HepG2 (cell line): ENCODE results near the gene AMER3. TPM values are rescaled to one million over a fixed set of nuclear protein-coding genes. Genes with fewer than 3 reads are reported as not detected.

Experiments used
- ATAC-seq: fragments of 200-7000 bp; cut with Tn5 transposase; 3 replicates; pipeline ENCODE4 v1.9.1; 2020; ENCODE audit warnings: mild to moderate bottlenecking, moderate library complexity
- BruUV-seq: library from RNA; stranded (reverse); fragments of 400-500 nt; replicated peaks from 2 replicates; lab custom pipeline; 2021; lab: Mats Ljungman, UMichigan
- CTCF ChIA-PET: fragments of 300-600 bp; formaldehyde crosslinking; extraction: SDS; loops from one replicate; lab custom pipeline; 2021; ENCODE audit warnings: low total read pairs, inconsistent platforms, low intra/inter-chr PET ratio; lab: Yijun Ruan, JAX
- POLR2A ChIA-PET: fragments of 350-600 bp; sonication (Branson Sonifier 250); formaldehyde crosslinking; loops from one replicate; lab custom pipeline; 2020; ENCODE audit warnings: antibody characterized with exemption, inconsistent platforms; lab: Yijun Ruan, JAX
- DNase-seq: peaks from one replicate; pipeline ENCODE4 v3.0.0-alpha.2; 2015; ENCODE audit warnings: low spot score
- FAIRE-seq: peaks from 3 replicates; lab custom pipeline; 2011; peaks lifted over from hg19 to GRCh38; lab: Jason Lieb, UNC
- H2AFZ ChIP-seq: one replicate; pipeline ENCODE4 v1.6.1; 2011; ENCODE audit warnings: low read length, inconsistent platforms
- H3K27ac ChIP-seq: fragments of 300-600 bp; 3 replicates; pipeline ENCODE4 v1.8.0; 2011; ENCODE audit warnings: mixed run types, mild to moderate bottlenecking, mixed read lengths, low read length, inconsistent platforms; ENCODE audit not compliant: insufficient read depth; ENCODE audit errors: extremely low read length
- H3K27me3 ChIP-seq, 2 experiments: fragments of 200-600 bp in 1 of 2; 2 replicates in 1 of 2; 3 replicates in 1 of 2; pipeline versions ENCODE4 v1.6.0 to v1.8.0; 2011; ENCODE audit warnings: low read length in 2 of 2, mild to moderate bottlenecking in 2 of 2, moderate library complexity in 2 of 2, inconsistent platforms in 1 of 2; ENCODE audit not compliant: insufficient read depth in 2 of 2, control insufficient read depth in 1 of 2
- H3K36me3 ChIP-seq, 2 experiments: fragments of 200-600 bp in 1 of 2; replicated peaks in 1 of 2; 2 replicates in 1 of 2; 3 replicates in 1 of 2; pipeline versions ENCODE4 v1.5.1 to v1.8.0; 2011; ENCODE audit warnings: low read length in 2 of 2, inconsistent platforms in 1 of 2; ENCODE audit not compliant: insufficient read depth in 2 of 2, control insufficient read depth in 1 of 2
- H3K4me1 ChIP-seq: 2 replicates; pipeline ENCODE4 v1.5.1; 2012; ENCODE audit warnings: low read length, inconsistent platforms; ENCODE audit not compliant: insufficient read depth
- H3K4me2 ChIP-seq: 2 replicates; pipeline ENCODE4 v1.6.0; 2011; ENCODE audit warnings: low read depth, low read length, inconsistent platforms
- H3K4me3 ChIP-seq, 3 experiments: fragments of 200-600 bp in 1 of 3; sonication (generic), shearing (Covaris generic) in 1 of 3; replicated peaks in 1 of 3; 2 replicates each; pipeline ENCODE4 v1.5.1; 2011 to 2016; ENCODE audit warnings: low read length in 3 of 3, inconsistent platforms in 2 of 3, low read depth in 2 of 3, mild to moderate bottlenecking in 2 of 3, control low read depth in 1 of 3, mixed read lengths in 1 of 3; ENCODE audit not compliant: insufficient read depth in 1 of 3
- H3K79me2 ChIP-seq: one replicate; pipeline ENCODE4 v1.6.1; 2011; ENCODE audit warnings: low read length, inconsistent platforms; ENCODE audit not compliant: insufficient read depth
- H3K9ac ChIP-seq: 2 replicates; pipeline ENCODE4 v1.6.0; 2011; ENCODE audit warnings: mild to moderate bottlenecking, low read depth, low read length, inconsistent platforms; ENCODE audit not compliant: insufficient read depth
- H3K9me3 ChIP-seq: 2 replicates; pipeline ENCODE4 v1.5.1; 2012; ENCODE audit warnings: mild to moderate bottlenecking, low read length
- H4K20me1 ChIP-seq: 2 replicates; pipeline ENCODE4 v1.6.0; 2011; ENCODE audit warnings: inconsistent platforms, mild to moderate bottlenecking, low read length, moderate library complexity; ENCODE audit not compliant: insufficient read depth
- IRX3 ChIP-seq: sonication (generic); formaldehyde crosslinking; IDR thresholded peaks from 2 replicates; pipeline ENCODE4 v1.8.1; 2023; ENCODE audit warnings: mild to moderate bottlenecking, low read depth, missing genetic modification reagents, borderline replicate concordance
- MEF2D ChIP-seq: sonication (generic); formaldehyde crosslinking; IDR thresholded peaks from 2 replicates; pipeline ENCODE4 v1.5.1; 2020; ENCODE audit warnings: mild to moderate bottlenecking, missing genetic modification reagents
- NFKBIZ ChIP-seq: IDR thresholded peaks from 2 replicates; pipeline ENCODE4 v1.6.1; 2018; ENCODE audit warnings: missing genetic modification reagents, missing compliant biosample characterization
- NONO ChIP-seq, 2 experiments: fragments of 450-650 bp in 1 of 2; sonication (generic) in 1 of 2; formaldehyde crosslinking in 1 of 2; IDR thresholded peaks in 1 of 2; conservative IDR thresholded peaks in 1 of 2; 2 replicates each; pipeline versions ENCODE4 v1.6.1 to v1.8.0; 2017 to 2022; ENCODE audit warnings: mild to moderate bottlenecking in 1 of 2, missing genetic modification reagents in 1 of 2, moderate library complexity in 1 of 2
- PTBP1 ChIP-seq: fragments of 200-400 bp; formaldehyde crosslinking; IDR thresholded peaks from 2 replicates; pipeline ENCODE4 v1.6.1; 2018; ENCODE audit warnings: low read length, low read depth; ENCODE audit not compliant: poor library complexity, severe bottlenecking
- TEAD3 ChIP-seq: optimal IDR thresholded peaks from 2 replicates; pipeline ENCODE3; 2016; ENCODE audit warnings: borderline replicate concordance
- ZHX1 ChIP-seq: sonication (generic); formaldehyde crosslinking; IDR thresholded peaks from 2 replicates; pipeline ENCODE4 v1.8.1; 2022; ENCODE audit warnings: low read depth, mild to moderate bottlenecking, missing genetic modification reagents
- ZNF12 ChIP-seq: sonication (generic); formaldehyde crosslinking; IDR thresholded peaks from 2 replicates; pipeline ENCODE4 v1.5.0; 2020; ENCODE audit warnings: missing genetic modification reagents
- ZNF615 ChIP-seq: sonication (generic); formaldehyde crosslinking; IDR thresholded peaks from 2 replicates; pipeline ENCODE4 v1.5.0; 2020; ENCODE audit warnings: mild to moderate bottlenecking, missing genetic modification reagents, borderline replicate concordance
- ZNF644 ChIP-seq: IDR thresholded peaks from 2 replicates; pipeline ENCODE4 v1.6.1; 2016; ENCODE audit warnings: low read depth
- ZNF781 ChIP-seq: sonication (generic); formaldehyde crosslinking; IDR thresholded peaks from 2 replicates; pipeline ENCODE4 v1.5.1; 2020; ENCODE audit warnings: borderline replicate concordance, mild to moderate bottlenecking, missing genetic modification reagents; ENCODE audit errors: not compliant biosample characterization
- WGBS: methylation state at CpG from one replicate; pipeline ENCODE4 v1.1.6; 2017; ENCODE audit warnings: low lambda C conversion rate; 5-methylcytosine and 5-hydroxymethylcytosine counted together
- in situ Hi-C: cut with HindIII; loops from 2 replicates; pipeline ENCODE4 v1.10.0; 2017; ENCODE audit warnings: low pct_unique_long_range_greater_than_20kb; ENCODE audit not compliant: extremely low pct_ligation_motif_present
- intact Hi-C: fragments of 100-400 bp; cut with micrococcal nuclease; formaldehyde crosslinking; loops from one replicate; pipeline ENCODE4 v1.10.0; 2022; ENCODE audit not compliant: unreplicated experiment
- polyA plus RNA-seq, 8 experiments: library from polyadenylated mRNA; depleted of rRNA in 3 of 8; stranded (reverse) in 7 of 8; unstranded in 1 of 8; fragments of >200 nt; fragmentation: Illumina TruSeq in 4 of 8; extraction: Trizol in 4 of 8; gene quantifications; 2 replicates each; pipeline versions ENCODE4 v1.2.1 to v1.2.3, GENCODE V29; 2011 to 2016; ENCODE audit warnings: low read depth in 4 of 8, missing spikeins in 1 of 8, mixed read lengths in 1 of 8; ENCODE audit not compliant: insufficient read depth in 1 of 8
- total RNA-seq, 5 experiments: library from RNA; depleted of rRNA; stranded (reverse); fragments of >200 nt; fragmentation: Illumina TruSeq; extraction: Trizol; gene quantifications; 2 replicates each; pipeline ENCODE4 v1.2.3, GENCODE V29; 2016; ENCODE audit warnings: low read depth in 1 of 5
- TF ChIP-seq, protein P1 (sequence below): sonication (generic); formaldehyde crosslinking; IDR thresholded peaks from 2 replicates; pipeline ENCODE4 v1.8.0; 2022; ENCODE audit warnings: mild to moderate bottlenecking, missing genetic modification reagents, borderline replicate concordance
- TF ChIP-seq, protein P2 (sequence below): sonication (generic); formaldehyde crosslinking; IDR thresholded peaks from 2 replicates; pipeline ENCODE4 v1.4.0; 2020; ENCODE audit warnings: low read depth, mild to moderate bottlenecking, missing genetic modification reagents
- TF ChIP-seq, protein P3 (sequence below): sonication (generic); formaldehyde crosslinking; IDR thresholded peaks from 2 replicates; pipeline ENCODE4 v1.8.1; 2023; ENCODE audit warnings: mild to moderate bottlenecking, inconsistent platforms, moderate library complexity, missing genetic modification reagents, borderline replicate concordance

AMER3 gene
- total and polyA plus RNA-seq, 2 of the 13 experiments (the other 11 are each of a cell fraction or from before 2014, with no cell fraction given) = not detected

DNA sequence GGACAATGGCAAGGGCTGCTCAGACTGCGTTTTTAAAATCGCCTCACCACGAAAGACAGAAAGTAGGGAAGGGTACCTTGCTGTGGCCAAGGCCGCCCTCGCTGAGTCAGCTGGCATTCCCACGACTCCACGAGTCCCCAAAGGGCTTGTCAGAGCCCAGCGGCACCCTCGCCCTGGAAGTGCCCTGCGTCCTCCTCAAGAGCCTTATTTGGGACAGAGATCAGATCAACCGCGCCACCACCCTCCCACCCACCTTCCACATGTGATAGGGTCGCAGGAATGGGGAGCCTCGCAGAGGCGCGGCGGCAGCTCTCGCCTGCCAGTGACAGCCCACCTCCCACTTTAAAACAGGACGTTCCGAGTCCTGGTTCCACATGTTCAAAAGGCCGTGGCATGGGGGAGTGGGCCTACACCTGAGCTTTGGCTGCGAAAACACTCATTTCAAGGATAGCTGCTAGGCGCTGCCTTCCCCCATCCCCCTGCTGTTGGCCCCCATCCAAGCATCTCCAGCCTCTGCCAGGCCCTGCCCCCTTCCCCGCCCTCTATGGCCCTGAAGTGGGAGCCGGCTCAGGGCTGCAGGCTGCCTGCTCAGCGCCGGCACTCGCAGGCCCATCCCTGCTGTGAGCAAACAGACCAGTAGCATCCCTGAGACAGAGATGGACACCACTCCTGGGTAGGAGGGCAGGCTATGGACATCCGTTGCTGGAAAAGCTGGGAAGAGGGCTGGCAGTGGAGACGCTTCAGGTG is 43.3 kb downstream of the AMER3 start:
- ChIA-PET POLR2A (no interaction called here), CTCF (interaction anchor here (2.7 to 3.7 kb wide), 2 partner anchors 75 to 122 kb away, joined by 51 to 57 read pairs; no protein-coding TSS in a partner anchor)
- ATAC-seq (no peak), DNase-seq (no peak), FAIRE-seq (no peak)
- 54% methylated on average over 26 of the region's 30 CpGs for WGBS
- no TSS peak for BruUV-seq
- no peak overlapping the region for H3K9ac ChIP-seq
- peak overlapping the region; percentile 97 for H3K4me2 ChIP-seq
- H3K27me3 ChIP-seq = peaks cover 4 to 17% of the 10 kb centered on the region in 2 experiments; a peak in 2 of 5 replicates
- no peaks in the 10 kb centered on the region for H3K36me3 ChIP-seq
- in situ Hi-C loops (no loop called here), intact Hi-C loops (no loop called here)
- H3K9me3 ChIP-seq = no peaks in the 10 kb centered on the region
- no peaks in the 10 kb centered on the region for H3K79me2 ChIP-seq
- H3K27ac ChIP-seq = no peak overlapping the region
- H3K4me1 ChIP-seq = 0 out of 2 replicates have a peak, but pooled peaks cover 6% of the 10 kb centered on the region
- no peaks in the 10 kb centered on the region for H4K20me1 ChIP-seq
- peak overlapping the region in 1 of 3 experiments; percentile 82; a peak in 1 of 6 replicates for H3K4me3 ChIP-seq
- no peak overlapping the region for H2AFZ ChIP-seq
- TF ChIP-seq, protein P1, sequence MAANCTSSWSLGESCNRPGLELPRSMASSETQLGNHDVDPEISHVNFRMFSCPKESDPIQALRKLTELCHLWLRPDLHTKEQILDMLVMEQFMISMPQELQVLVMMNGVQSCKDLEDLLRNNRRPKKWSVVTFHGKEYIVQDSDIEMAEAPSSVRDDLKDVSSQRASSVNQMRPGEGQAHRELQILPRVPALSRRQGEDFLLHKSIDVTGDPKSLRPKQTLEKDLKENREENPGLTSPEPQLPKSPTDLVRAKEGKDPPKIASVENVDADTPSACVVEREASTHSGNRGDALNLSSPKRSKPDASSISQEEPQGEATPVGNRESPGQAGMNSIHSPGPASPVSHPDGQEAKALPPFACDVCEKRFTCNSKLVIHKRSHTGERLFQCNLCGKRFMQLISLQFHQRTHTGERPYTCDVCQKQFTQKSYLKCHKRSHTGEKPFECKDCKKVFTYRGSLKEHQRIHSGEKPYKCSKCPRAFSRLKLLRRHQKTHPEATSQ (CRISPR knock-in tag) = no peak
- no peak for TF ChIP-seq ZNF781 (CRISPR knock-in tag)
- no peak for TF ChIP-seq ZNF12 (CRISPR knock-in tag)
- TF ChIP-seq ZHX1 = 0 out of 2 replicates have a peak, but pooled peaks have one; percentile 23
- TF ChIP-seq NONO (IDR thresholded peaks at IDR 0.05) = no peak
- no peak for TF ChIP-seq NONO (CRISPR knock-in tag; conservative IDR thresholded peaks at IDR 0.05)
- TF ChIP-seq TEAD3 (CRISPR knock-in tag) = no peak
- TF ChIP-seq PTBP1 = no peak
- no peak for TF ChIP-seq ZNF644
- TF ChIP-seq ZNF615 (CRISPR knock-in tag) = no peak
- TF ChIP-seq NFKBIZ = no peak
- TF ChIP-seq, protein P2, sequence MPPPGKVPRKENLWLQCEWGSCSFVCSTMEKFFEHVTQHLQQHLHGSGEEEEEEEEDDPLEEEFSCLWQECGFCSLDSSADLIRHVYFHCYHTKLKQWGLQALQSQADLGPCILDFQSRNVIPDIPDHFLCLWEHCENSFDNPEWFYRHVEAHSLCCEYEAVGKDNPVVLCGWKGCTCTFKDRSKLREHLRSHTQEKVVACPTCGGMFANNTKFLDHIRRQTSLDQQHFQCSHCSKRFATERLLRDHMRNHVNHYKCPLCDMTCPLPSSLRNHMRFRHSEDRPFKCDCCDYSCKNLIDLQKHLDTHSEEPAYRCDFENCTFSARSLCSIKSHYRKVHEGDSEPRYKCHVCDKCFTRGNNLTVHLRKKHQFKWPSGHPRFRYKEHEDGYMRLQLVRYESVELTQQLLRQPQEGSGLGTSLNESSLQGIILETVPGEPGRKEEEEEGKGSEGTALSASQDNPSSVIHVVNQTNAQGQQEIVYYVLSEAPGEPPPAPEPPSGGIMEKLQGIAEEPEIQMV (CRISPR knock-in tag) = no peak
- TF ChIP-seq, protein P3, sequence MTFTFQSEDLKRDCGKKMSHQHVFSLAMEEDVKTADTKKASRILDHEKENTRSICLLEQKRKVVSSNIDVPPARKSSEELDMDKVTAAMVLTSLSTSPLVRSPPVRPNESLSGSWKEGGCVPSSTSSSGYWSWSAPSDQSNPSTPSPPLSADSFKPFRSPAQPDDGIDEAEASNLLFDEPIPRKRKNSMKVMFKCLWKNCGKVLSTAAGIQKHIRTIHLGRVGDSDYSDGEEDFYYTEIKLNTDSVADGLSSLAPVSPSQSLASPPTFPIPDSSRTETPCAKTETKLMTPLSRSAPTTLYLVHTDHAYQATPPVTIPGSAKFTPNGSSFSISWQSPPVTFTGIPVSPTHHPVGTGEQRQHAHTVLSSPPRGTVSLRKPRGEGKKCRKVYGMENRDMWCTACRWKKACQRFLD (CRISPR knock-in tag) = no peak
- no peak for TF ChIP-seq MEF2D
- TF ChIP-seq IRX3 (CRISPR knock-in tag) = 0 out of 2 replicates have a peak, but pooled peaks have one; percentile 4
